ENCODE results near the gene EPB41L4A.

GRCh38 chr5:112123086-112123485 is 296.0 kb downstream of the EPB41L4A start:
- TF ChIP-seq CTCF (IDR thresholded peaks at IDR 0.05; ENCODE audit: insufficient read depth, low read length) (no peak), GABPA (IDR thresholded peaks at IDR 0.05; ENCODE audit: low read depth) (no peak)

All from HL-60 (cell line).